ENCODE results near the gene KCNJ5. TPM values are rescaled to one million over a fixed set of nuclear protein-coding genes. Genes with fewer than 3 reads are reported as not detected.

Gene KCNJ5
- total and polyA plus RNA-seq, 2 of the 4 experiments (the other 2 are of a cell fraction): 0.07 to 0.18 TPM

GRCh38 chr11:128919216-128919615, 28.1 kb downstream of the KCNJ5 start:
- dilution Hi-C loops (cut with HindIII; ENCODE audit: low sequenced_read_pairs, unreplicated experiment) (no loop called here), in situ Hi-C loops (cut with MboI; ENCODE audit: low sequenced_read_pairs) (no loop called here), intact Hi-C loops (cut with micrococcal nuclease) (no loop called here)
- Histone ChIP-seq H3K18ac (ENCODE audit: low read depth, low read length) (no peak overlapping the region), H2AFZ (replicated peaks; ENCODE audit: low read length, poor library complexity) (no peak overlapping the region), H2AK5ac (ENCODE audit: low read depth, low read length) (no peak overlapping the region), H3K14ac (replicated peaks; ENCODE audit: low read depth, low read length) (no peak overlapping the region), H3K36me3 (ENCODE audit: control insufficient read depth, insufficient read depth, low read length) (no peaks in the 10 kb centered on the region), H3K9me1 (ENCODE audit: insufficient read depth, low read length) (no peaks in the 10 kb centered on the region), H3K9me3 (ENCODE audit: control insufficient read depth, insufficient read depth, low read length) (no peaks in the 10 kb centered on the region), H2BK5ac (ENCODE audit: low read depth, low read length, poor library complexity, severe bottlenecking) (no peak overlapping the region), H4K91ac (ENCODE audit: insufficient read depth, low read depth, low read length) (no peak overlapping the region), H3K56ac (ENCODE audit: extremely low read depth, insufficient read depth, low read length) (no peak overlapping the region), H3K4ac (ENCODE audit: low read depth, low read length) (no peak overlapping the region), H2BK15ac (ENCODE audit: low read depth, low read length) (no peak overlapping the region), H2AK9ac (replicated peaks; ENCODE audit: low read depth, low read length, poor library complexity) (no peak overlapping the region), H3K9ac (ENCODE audit: low read depth, low read length) (no peak overlapping the region), H3K27ac (ENCODE audit: insufficient read depth, low read length) (no peak overlapping the region), H4K20me1 (ENCODE audit: insufficient read depth, low read length) (no peaks in the 10 kb centered on the region), H3K4me3 (ENCODE audit: insufficient read depth, low read depth, low read length) (no peak overlapping the region), H3K79me1 (ENCODE audit: low read depth in 1 of 2, low read length in 2 of 2) (no peaks in the 10 kb centered on the region), H4K5ac (ENCODE audit: low read depth, low read length) (no peak overlapping the region), H2BK120ac (ENCODE audit: low read depth, low read length) (no peak overlapping the region), H3K23ac (ENCODE audit: low read depth, low read length) (no peak overlapping the region), H3K27me3 (ENCODE audit: control insufficient read depth, insufficient read depth, low read length) (peaks cover 44% of the 10 kb centered on the region), H4K8ac (ENCODE audit: low read depth in 2 of 2, low read length in 2 of 2) (no peak overlapping the region), H3K4me2 (ENCODE audit: low read depth, low read length) (no peak overlapping the region), H3K4me1 (ENCODE audit: control insufficient read depth, insufficient read depth, low read length) (no peaks in the 10 kb centered on the region), H2BK20ac (ENCODE audit: low read depth, low read length) (no peak overlapping the region)
- DNase-seq: no peak
- no TSS peak for BruUV-seq (replicated peaks)
- WGBS, 2 experiments (ENCODE audit: extremely low coverage in 2 of 2, insufficient read length in 1 of 2): no CpG with 5 or more reads among the region's 5 CpGs
- TF ChIP-seq SMC3 (IDR thresholded peaks at IDR 0.05; ENCODE audit: low read depth, low read length) (no peak), MXI1 (IDR thresholded peaks at IDR 0.05; ENCODE audit: borderline replicate concordance, low read depth, low read length) (no peak), RCOR1 (IDR thresholded peaks at IDR 0.05; ENCODE audit: insufficient replicate concordance, low read length) (no peak), CHD1 (IDR thresholded peaks at IDR 0.05; ENCODE audit: low read depth, low read length) (no peak), NFE2L2 (IDR thresholded peaks at IDR 0.05; ENCODE audit: low read depth, low read length) (no peak), POLR2A (IDR thresholded peaks at IDR 0.05; ENCODE audit: low read depth, low read length) (no peak), USF2 (IDR thresholded peaks at IDR 0.05; ENCODE audit: low read depth, low read length) (no peak), CEBPB (IDR thresholded peaks at IDR 0.05; ENCODE audit: low read depth, low read length) (no peak), BHLHE40 (IDR thresholded peaks at IDR 0.05; ENCODE audit: low read depth, low read length) (no peak), MAFK (IDR thresholded peaks at IDR 0.05; ENCODE audit: low read depth, low read length) (no peak), RFX5 (IDR thresholded peaks at IDR 0.05; ENCODE audit: low read depth, low read length) (no peak), RAD21 (IDR thresholded peaks at IDR 0.05; ENCODE audit: low read length) (no peak), FOS (IDR thresholded peaks at IDR 0.05; ENCODE audit: low read depth, low read length) (no peak), MAZ (IDR thresholded peaks at IDR 0.05; ENCODE audit: borderline replicate concordance, low read depth, low read length) (no peak)
- TF ChIP-seq, protein P1, sequence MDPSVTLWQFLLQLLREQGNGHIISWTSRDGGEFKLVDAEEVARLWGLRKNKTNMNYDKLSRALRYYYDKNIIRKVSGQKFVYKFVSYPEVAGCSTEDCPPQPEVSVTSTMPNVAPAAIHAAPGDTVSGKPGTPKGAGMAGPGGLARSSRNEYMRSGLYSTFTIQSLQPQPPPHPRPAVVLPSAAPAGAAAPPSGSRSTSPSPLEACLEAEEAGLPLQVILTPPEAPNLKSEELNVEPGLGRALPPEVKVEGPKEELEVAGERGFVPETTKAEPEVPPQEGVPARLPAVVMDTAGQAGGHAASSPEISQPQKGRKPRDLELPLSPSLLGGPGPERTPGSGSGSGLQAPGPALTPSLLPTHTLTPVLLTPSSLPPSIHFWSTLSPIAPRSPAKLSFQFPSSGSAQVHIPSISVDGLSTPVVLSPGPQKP (IDR thresholded peaks at IDR 0.05; ENCODE audit: borderline replicate concordance, low read depth, low read length): no peak
- TF ChIP-seq, protein P2, sequence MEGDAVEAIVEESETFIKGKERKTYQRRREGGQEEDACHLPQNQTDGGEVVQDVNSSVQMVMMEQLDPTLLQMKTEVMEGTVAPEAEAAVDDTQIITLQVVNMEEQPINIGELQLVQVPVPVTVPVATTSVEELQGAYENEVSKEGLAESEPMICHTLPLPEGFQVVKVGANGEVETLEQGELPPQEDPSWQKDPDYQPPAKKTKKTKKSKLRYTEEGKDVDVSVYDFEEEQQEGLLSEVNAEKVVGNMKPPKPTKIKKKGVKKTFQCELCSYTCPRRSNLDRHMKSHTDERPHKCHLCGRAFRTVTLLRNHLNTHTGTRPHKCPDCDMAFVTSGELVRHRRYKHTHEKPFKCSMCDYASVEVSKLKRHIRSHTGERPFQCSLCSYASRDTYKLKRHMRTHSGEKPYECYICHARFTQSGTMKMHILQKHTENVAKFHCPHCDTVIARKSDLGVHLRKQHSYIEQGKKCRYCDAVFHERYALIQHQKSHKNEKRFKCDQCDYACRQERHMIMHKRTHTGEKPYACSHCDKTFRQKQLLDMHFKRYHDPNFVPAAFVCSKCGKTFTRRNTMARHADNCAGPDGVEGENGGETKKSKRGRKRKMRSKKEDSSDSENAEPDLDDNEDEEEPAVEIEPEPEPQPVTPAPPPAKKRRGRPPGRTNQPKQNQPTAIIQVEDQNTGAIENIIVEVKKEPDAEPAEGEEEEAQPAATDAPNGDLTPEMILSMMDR (conservative IDR thresholded peaks at IDR 0.05; ENCODE audit: low read depth, low read length): no peak
- ATAC-seq (ENCODE audit: low read depth): no peak
- POLR2A ChIA-PET (ENCODE audit: unreplicated experiment): no interaction called here
- CTCF ChIA-PET: no interaction called here
